Stimulated activated CD8-positive, alpha-beta memory T cell treated with anti-CD3 and anti-CD28 coated beads, Interleukin-12 subunit alpha, Interleukin-12 subunit beta, amount 100 ng/mL, for 24 hours (primary cell): ENCODE measurements around the gene URB1.
"Not testable (repeated sequence)": the region's sequence is repeated elsewhere in the genome, so short reads cannot be mapped to it uniquely, and the experiment has no call there.

Experiments used
- DNase-seq: peaks from one replicate; pipeline ENCODE4 v3.0.0-alpha.2; 2020; ENCODE audit errors: extremely low read depth

URB1 gene

DNA sequence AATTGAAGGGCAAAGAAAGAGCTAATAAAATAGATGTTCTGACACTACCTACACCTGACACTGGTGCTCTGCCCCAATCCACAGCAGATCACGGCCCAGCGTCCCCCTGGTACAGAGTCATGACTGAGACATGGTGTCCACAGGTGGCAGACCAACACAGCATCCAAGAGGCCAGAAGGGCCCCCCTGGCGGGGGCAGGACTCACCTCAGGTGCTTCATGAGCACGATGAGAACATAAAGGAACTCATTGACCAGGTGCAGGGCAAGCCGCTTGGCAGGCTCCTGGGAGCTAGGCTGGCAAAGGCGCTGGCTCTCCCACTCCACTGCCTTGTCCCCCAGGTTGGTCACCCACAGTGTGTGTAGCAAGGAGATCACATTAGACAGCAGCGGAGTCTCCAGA, 73.8 kb downstream of the URB1 start:
- no peak for DNase-seq

DNA sequence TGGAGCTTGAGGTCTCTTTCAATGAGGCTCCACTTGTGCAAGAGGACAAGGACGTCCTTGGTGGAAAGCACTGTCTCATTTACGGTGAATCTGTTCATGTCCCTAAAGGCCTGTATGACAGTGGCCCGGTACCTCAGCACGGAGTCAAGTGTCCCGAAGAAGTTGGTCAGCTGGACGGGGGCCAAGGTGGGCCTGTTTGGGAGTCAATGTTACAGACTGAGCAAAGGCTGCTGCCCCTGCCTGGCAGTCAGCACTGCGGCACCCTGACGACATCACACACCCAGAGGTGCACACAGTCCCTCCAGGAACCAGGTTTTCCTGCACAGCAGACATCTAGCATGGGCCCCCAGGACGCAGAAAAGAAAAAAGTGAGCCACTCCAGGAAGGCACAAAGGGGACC, 75.1 kb downstream of the URB1 start:
- no peak for DNase-seq

DNA sequence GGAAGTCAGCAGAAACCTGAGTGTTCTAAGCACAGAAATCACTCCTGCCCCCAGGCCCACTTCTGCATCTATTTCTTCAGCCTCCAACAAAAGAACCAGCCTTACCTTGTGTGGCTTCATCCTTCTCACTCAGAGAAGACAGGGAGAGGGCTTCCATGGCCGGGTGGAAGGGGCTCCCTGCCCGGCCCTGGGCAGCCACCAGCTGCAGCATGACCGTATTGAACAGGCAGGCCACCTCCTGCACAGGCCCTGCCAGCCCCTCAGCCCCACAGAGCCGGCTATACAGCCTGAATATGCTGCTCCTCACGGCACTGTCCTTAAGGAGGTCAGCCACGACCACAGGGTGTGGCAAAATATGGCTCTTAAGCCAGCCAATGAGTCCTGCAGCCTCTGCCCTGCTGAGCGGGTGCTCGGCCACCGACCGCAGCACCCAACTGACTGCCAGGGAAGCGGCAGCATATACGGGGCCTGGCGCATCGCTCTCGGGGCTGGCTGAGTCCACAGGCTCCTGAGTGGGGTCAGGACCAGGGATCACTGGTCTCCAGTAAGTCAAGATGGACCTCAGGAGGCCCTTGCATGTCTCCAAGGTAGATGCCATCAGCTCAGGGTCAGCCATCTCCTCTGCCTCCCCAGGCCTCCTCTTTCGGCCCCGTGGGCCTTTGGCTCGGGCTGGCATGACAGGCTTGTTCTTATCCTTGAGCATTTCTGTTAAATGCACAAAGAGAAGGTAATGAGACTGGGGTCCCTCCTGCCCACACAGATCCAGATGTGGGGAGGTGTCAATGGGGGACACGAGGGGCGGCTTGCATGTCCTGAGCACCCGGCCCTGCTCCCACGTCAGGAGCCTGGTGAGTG, 76.2 kb downstream of the URB1 start:
- no peak for DNase-seq

DNA sequence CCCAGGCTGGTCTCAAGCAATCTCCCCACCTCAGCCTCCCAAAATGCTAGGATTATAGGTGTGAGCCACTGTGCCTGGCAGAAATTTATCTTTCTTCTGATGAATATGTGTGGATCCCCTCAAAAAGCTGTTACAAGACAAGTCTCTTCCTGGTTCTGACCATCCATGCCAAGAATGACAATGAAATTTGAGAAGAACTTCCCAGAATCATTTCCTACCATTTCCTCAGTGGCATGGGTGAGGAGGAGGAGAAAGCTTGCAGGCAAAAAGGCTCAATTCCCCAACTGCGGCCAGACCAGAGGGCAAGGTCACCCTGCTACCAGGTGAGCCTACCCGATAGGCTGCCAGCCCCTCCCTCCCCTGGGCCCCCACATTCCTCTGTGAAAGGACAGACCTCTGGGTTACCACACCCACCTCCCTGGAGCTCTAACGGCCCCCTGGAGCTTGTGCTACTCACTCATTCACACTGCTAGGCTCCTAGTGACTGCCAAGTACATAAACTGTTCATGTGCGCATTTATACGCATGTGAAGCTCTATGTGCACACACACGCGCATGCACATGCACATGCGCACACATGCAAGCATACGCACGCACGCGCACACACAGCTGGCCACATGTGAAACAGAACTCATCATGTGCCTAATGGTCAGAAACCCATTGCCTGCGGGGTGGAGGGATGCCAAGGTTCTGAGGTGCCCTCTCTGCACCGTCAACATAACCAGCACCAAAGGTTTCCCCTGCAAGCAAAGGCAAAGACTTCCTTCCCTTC, 77.1 kb downstream of the URB1 start:
- no peak for DNase-seq

DNA sequence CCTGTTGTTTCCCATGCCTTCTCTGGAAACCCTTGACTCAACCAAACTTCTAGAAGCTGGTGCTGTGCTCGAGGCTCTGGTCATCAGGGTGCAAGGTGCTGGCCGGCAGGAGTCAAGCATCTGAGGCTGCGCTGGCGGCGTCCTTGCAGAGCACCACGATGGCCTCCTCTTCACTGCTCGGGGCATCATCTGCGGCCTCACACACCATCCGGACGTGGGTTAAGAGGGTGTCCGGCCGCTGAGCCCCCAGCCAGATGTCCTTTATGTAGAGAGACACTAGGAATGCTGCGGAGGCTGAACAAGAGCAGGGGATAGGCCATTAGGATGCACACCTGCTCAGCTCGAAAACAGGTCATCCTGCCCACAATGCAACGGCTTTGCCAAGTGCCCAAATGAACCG, 78.0 kb downstream of the URB1 start:
- no peak for DNase-seq

DNA sequence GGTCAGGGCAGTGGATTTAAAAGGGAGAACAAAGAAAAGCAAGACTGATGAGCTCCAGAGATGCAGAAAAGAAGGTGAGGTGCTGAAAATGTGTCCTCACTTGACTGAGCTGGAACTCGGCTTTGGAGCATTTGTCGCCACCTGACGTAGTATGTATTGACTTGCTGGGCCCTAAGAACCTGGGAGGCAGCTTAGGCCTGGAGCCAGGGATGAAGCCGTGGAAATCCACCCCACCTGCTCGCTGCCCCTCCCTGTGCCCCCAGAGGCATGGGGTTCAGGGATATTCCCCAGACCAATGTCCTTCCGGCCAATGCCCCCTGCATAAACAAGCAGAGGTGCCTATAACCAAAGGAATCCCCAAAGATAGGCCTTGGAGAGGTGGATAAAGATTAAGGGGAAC, 79.8 kb downstream of the URB1 start:
- no peak for DNase-seq

DNA sequence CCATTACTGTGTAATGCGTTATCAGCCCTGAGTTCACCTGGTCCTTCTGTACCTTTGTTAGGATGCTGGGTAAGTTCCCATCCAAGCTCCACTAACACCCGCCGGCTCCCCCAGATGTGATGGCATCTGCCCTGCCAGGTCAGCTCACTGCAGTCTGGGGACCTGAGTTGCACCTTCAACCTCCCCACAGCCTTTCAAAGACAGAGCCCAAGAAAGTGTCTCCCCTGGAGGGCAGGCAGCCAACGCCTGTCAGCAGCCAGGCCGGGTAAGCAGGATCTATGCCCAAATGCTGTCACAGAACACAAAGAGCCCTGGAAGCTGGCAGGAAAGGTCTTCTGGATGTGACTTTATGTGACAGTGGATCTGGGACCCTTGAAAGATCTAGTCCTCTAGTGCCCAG, 80.5 kb downstream of the URB1 start:
- no peak for DNase-seq

DNA sequence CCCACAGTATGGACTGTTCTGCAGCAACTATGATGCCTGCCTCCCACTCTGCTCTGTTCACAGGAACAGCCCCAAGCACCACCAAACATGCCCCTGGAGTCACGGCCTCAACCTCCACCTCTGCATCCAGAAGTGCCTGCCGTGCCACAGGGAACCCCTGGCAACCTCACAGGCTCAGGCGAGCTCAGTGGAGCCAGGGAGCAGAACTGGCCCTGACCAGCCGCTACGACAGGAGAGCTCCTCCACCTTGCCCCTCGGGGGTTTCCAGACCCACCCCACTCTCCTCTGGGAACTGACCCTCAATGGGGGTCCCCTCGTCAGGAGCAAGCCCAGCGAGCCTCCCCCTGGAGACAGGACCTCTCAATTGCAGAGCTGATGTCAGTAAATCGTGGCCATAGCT, 81.2 kb downstream of the URB1 start:
- no peak for DNase-seq

DNA sequence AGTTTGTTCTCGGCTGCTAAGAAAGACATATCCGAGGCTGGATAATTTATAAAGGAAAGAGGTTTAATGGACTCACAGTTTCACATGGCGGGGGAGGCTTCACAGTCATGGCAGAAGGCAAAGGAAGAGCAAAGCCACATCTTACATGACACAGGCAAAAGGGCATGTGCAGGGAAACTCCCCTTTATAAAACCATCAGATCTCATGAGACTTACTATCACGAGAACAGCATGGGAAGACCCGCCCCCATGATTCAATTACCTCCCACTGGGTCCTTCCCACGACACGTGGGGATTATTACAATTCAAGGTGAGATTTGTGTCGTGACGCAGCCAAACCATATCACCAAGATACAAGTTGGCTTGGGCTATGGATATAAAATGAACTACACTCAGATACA, 81.8 kb downstream of the URB1 start:
- DNase-seq = not testable (repeated sequence)

DNA sequence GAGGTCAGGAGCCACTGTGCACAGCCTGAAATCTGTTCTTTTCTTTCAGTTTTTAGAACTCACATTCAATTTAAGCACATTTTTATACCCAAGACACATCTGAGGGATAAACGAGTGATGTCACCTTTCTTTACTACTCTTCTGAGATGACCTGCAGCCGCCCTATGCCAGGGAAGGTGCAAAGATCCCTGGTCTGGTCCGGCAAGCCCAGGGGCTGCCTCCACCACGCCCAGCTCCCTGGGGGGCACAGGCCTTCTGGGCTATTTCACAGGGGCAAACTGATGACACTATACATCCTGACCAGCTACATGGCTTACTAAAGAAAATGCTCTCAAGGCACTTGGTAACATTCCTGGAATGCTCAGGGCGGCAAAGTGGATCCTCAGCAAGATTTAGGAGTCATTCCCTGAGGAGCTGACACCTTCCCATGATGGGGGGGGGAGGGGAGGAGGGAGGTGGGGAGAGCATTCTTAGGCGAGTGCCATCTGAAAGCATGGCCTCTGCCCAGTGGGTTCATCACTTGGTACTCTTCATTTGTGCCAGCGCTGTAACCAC, 82.8 kb downstream of the URB1 start:
- no peak for DNase-seq

DNA sequence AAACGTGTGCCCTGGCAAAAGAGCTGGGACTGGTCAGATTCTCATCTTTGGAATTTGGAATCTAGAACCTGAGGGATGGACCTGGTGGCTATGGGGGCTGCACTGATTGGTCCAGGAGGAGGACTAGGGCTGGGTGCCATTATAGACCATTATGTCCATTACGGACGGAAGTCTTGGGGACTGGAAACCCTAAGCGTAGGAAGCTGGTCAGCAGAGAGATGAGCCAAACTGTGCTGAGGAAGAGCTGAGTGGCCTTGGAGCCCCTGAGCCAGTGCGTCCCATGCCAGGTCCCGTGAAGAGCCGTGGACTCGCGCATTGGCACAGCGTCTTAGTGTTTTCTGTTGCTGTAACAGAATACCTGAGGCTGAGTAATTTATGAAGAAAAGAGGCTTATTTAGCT, 84.1 kb downstream of the URB1 start:
- no peak for DNase-seq

DNA sequence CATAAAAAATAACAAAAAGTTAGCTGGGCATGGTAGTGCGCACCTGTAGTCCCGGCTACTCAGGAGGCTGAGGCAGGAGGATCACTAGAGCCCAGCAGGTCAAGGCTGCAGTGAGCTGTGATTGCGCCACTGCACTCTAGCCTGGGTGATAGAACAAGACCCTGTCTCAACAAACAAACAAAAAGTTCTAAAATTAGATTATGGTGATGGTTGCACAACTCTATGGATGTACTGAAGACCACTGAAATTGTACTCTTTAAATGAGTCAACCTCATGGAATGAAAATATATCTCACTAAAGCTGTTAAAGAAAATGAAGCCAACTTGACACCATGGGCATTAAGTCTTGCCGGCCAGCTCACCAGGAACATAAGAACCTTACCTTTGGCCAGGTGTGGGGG, 85.1 kb downstream of the URB1 start:
- DNase-seq = no peak

DNA sequence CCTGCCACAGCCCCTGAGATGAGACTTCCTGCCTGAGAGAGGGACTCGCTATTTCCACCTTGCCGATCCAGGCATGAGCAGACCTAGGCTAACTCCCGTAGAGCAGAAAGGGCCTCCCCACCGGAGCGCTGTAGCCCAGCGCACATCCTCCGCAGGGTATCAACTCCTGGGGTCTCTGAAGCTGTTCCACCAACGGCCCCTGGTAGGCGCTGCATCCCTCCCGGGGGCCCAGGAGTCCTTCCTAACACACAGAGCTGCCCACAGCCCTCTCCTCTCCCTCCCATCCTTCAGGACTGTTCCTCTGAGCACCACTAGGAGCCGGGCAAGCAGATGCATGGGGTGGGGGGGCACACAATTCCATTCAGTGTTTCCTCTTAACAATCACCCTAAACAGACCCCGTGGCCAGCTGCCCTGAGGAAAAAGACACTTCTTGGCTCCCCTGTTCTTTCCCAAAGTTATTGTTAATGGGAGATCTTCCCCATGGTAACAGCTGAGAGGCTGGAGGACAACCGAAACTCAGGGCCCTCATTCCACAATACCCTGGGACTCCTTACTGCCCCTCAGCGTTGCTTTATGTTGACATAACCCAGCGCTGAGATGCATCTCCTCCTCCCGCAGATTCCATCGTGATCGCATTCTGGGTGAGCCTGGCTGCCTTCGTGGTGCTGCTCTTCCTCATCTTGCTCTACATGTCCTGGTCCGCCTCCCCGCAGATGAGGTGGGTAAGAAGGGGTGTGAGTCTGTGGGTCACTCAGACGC, 86.6 kb downstream of the URB1 start:
- no peak for DNase-seq

DNA sequence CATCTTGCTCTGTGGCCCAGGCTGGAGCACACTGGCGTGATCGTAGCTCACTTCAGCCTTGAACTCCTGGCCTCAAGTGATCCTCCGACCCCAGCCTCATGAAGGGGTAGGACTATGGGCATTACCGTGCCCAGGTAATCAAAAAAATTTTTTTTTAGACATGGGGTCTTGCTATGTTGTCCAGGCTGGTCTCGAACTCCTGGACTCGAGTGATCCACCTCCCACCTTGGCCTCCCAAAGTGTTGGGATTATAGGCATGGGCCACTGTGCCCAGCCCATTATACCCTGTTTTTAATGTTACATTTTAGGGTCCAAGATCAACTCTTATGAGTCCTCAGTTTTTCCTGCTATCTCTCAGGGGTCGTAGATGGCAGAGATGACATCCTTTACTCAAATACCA, 87.8 kb downstream of the URB1 start:
- DNase-seq = no peak

DNA sequence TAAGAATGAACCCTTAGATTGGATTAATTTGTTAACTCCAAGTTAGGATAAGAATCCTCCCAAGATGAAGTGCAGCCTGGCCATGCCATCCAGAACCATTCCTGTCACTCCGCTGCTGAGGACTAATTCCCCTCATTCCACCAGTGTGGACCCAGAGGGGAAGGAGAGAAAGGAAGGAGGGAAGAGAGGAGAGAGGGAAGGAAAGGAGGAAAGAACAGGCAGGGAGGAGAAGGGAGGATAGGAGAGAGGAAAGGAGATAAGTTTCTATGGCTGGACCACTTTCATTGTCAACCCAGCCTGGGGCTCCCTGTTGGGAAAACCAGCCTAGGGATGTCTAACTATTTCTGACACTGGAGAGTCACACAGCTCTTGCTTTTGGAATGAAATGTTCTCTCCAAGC, 89.4 kb downstream of the URB1 start:
- DNase-seq = no peak

DNA sequence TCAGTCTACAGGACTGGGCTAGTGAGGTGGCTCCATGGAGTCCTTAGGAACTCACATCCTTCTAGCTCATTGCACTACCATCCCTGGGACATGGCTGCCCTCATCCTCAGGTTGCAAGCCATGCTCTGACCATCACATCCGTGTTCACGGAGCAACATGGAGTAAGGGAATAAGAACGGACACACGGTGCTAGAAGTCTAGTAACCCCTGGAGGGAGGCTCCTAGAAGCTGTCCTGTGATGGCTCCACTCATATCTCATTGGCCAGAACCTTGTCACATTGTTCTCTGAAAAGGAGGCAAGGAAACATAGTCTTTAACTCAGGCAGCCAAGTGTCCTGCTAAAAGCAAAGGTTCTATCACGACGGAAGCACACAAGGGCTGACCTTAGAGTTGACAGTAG, 90.3 kb downstream of the URB1 start:
- no peak for DNase-seq

DNA sequence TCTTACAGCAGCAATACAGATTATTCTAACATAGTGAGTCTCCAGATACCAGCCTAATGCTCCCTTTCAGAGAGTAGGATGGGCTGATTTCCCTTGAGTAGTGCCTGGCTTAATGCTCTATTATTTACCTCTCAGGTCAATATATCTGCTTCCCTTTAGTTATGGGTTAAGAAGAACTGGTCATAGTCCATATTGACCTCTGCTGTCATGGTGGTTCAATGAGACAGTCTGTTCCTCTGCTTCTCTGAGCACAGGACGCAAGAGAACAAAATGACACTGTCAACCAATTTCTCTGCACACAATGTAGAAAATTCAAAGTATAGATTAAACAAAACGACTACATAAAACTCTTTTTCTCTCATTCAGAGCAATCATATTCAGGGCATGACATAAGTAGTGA, 91.2 kb downstream of the URB1 start:
- no peak for DNase-seq

DNA sequence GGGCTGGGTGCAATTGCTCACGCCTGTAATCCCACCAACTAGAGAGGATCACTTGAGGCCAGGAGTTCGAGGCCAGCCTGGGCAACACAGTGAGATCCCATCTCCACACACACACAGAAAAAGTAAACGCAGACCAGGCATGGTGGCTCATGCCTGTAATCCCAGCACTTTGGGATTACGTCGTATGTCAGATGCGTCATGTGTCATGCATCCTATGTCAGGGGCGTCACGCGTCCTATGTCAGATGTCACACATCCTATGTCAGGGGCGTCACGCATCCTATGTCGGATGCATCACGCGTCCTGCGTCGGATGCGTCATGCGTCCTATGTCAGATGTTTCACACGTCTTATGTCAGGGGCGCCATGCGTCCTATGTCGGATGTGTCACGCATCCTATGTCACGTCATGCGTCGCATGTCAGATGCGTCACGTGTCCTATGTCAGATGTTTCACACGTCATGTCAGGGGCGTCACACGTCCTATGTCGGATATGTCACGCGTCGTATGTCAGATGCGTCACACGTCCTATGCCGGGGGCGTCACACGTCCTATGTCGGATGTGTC, 92.6 kb downstream of the URB1 start:
- DNase-seq = no peak

DNA sequence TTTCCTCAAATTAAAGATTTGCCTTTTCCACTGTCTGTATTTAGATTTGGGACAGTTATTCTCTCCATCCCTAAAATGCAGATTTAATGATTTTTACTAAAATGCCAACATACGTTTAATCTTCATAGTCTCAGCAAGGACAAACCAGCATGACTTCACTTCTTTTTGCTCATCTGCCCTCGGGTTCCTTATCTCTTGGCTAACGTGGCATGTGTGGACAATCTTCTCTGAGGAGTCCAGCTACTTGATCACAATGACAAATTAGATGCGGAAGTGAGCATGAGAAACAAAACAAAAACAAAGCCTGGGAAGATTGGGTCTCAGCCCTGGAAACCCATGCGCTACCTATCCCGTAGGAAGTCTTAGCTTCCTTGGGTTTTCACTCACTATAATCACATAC, 93.1 kb downstream of the URB1 start:
- DNase-seq = no peak

DNA sequence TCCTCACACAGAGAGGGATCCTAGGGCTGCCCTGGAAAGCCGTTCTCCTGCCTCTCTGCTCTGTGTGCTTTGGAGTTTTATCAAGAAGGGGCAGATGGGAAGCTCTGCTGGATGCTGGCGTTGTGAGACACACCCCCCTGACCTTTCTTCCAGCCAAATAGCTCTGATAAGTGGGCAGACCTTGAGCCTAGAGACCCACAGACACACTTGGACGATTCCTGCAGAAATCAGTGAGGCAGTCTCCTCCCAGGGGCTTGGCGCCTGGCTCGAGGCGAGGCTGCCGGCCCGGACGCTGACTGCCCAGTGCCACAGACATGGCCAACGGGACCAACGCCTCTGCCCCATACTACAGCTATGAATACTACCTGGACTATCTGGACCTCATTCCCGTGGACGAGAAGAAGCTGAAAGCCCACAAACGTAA, 94.1 kb downstream of the URB1 start, which contains the start of gene MRAP:
MRAP (plus strand) TSS at position 198 of the 424 bp plus-strand sequence; CDS start at position 315, 117 bp downstream.
- no peak for DNase-seq

DNA sequence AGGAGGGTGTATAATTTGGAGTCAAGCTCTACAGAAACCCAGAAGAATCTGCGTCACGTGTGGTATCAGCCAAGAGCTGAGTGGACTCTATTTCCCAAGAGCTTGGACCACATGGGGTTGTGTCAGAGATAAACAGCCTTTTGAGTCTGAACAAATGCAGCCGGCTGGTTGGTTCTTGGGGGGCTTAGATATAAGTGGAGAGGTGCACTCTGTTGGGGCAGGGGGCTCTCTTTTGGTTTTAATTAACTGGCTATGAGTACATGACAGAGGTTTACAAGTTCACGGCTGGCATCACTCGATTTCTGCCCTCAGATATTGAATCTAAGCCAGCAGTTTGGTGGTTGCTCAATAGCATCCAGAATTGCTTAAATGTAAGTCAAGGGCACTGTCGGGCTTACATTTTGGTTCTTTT, 94.7 kb downstream of the URB1 start:
- no peak for DNase-seq

DNA sequence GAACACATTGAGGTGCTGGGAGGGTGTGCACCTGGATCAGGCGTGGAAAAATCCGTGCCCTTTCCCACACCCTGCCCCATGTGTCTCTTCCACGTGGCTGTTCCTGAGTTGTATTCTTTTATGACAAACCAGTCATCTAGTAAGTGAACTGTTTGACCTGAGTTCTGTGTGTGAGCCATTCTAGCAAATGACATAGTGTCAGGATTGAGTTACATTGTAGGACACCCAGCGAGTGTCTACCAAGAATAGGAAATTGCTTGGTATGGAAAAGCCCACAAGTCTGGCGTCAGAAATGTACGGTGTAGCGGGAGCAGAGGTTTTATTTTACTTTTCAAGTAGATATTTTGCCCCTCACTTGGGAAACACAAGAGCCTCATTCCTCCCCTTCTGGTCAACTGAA, 95.4 kb downstream of the URB1 start:
- DNase-seq = no peak
